ENCODE results near the gene MCMBP.

Gene MCMBP

DNA sequence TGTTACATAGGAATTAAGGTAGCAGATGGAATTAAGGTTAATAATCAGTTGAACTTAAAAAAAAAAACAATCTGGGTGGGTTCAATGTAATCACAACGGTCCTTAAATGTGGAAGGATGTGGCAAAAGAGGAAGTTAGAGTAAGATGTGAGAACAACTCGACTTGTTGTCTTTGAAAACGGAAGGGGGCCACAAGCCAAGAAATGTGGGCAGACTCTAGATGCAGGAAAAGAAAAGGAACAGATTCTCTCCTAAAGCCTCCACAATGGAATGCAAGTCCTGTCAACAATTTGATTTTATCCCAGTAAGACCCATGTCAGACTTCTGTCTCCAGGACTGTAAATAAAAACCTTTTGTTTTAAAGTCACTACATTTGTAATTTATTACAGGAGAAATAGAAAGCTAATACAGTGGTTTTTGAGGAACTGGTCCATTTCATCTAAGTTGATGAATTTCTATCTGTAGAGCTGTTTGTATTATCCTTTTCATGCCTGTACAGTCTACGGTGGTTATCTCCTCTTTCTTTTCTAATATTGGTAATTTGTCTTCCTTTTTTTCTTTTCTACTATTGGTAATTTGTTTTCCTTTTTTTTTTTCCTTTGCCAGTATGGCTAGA, 8.6 kb downstream of the MCMBP start:
- peaks cover 47% of the 10 kb centered on the region for H3K36me3 Mint-ChIP-seq (ENCODE audit: low read depth)
- H3K4me3 Mint-ChIP-seq = no peak overlapping the region
- intact Hi-C loops (cut with micrococcal nuclease) = loop anchor here (10.0 kb wide), 1 partner anchor 269 kb away; the partner anchor contains the start of gene TIAL1
- H3K27me3 Mint-ChIP-seq = no peaks in the 10 kb centered on the region
- peaks cover 50% of the 10 kb centered on the region for H3K4me1 Mint-ChIP-seq (ENCODE audit: low read depth)
- no peak overlapping the region for H3K27ac Mint-ChIP-seq
- peaks cover 15% of the 10 kb centered on the region for H3K9me3 Mint-ChIP-seq

DNA sequence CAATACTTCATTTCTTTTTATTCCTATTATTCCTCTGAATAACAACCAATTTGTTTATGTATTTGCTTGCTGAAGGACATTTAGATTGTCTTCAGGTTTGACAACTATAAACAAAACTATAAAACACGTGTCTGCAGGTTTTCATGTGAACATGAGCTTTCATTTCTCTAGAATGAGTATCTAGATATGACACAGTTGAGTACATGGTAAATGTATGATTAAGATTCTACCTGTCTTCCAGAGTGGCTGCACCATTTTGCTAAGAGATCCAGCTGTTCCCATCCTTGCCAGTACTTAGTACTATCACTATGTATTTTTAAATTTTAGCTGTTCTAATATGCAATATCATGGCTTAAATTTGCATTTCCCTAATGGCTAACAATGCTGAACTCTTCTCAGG, 10.1 kb downstream of the MCMBP start:
- Mint-ChIP-seq H3K27ac (no peak overlapping the region), H3K27me3 (no peaks in the 10 kb centered on the region), H3K9me3 (peaks cover 15% of the 10 kb centered on the region), H3K4me3 (no peak overlapping the region), H3K36me3 (ENCODE audit: low read depth) (peaks cover 52% of the 10 kb centered on the region), H3K4me1 (ENCODE audit: low read depth) (peaks cover 38% of the 10 kb centered on the region)
- intact Hi-C loops (cut with micrococcal nuclease) = loop anchor here (10.0 kb wide), 1 partner anchor 268 kb away; the partner anchor contains the start of gene TIAL1

GRCh38 chr10:119860866-119861607, 11.6 kb downstream of the MCMBP start:
- intact Hi-C loops (cut with micrococcal nuclease) = loop anchor here (10.0 kb wide), 1 partner anchor 266 kb away; the partner anchor contains the start of gene TIAL1
- no peak overlapping the region for H3K4me3 Mint-ChIP-seq
- no peak overlapping the region for H3K27ac Mint-ChIP-seq
- H3K9me3 Mint-ChIP-seq = peaks cover 15% of the 10 kb centered on the region
- H3K27me3 Mint-ChIP-seq = no peaks in the 10 kb centered on the region
- peaks cover 25% of the 10 kb centered on the region for H3K4me1 Mint-ChIP-seq (ENCODE audit: low read depth)
- H3K36me3 Mint-ChIP-seq (ENCODE audit: low read depth) = peaks cover 53% of the 10 kb centered on the region

DNA sequence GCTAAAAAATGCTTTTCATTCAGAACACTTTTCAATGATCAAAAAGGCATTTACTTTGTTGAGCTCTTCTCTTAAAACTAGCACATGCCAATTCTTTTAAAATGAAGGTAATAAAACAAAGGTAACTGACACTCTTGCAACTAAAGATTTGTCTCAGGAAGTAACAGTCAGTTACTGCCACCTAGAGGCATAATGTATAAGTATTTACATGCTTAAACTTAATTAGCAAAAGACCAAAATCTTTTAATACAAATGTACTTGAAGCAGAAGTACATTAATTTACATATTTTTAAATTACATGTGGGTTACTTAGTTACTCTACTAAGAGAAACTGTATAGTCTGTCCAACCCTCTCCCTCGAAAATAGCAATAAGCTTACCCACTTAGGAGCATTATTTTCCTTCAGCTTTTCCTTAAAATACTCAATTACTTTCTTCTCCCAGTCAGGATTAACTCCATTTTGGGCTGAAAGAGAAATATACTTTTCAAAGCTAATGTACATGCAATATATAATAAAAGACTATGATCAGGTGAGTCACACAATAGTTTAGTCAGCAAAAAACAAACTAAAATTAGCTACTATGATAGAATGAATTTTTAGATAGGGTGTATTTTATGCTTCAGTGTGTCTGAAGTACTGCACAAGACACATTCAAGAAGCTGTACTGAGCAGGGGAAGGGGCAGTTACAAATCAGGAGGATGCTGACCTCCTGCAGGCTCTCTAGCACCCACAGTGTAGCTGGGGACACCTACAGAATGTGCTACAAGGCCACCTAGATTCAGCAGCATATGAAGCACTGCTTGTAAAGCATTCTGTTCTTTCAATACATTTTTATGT, 13.0 kb downstream of the MCMBP start:
- H3K27me3 Mint-ChIP-seq = no peaks in the 10 kb centered on the region
- H3K4me1 Mint-ChIP-seq (ENCODE audit: low read depth) = peaks cover 21% of the 10 kb centered on the region
- intact Hi-C loops (cut with micrococcal nuclease) = loop anchor here (1.0 to 10.0 kb wide), 4 partner anchors 45 to 265 kb away; partner anchors contain the start of gene TIAL1
- H3K27ac Mint-ChIP-seq = no peak overlapping the region
- peaks cover 56% of the 10 kb centered on the region for H3K36me3 Mint-ChIP-seq (ENCODE audit: low read depth)
- peaks cover 12% of the 10 kb centered on the region for H3K9me3 Mint-ChIP-seq
- H3K4me3 Mint-ChIP-seq = no peak overlapping the region

- H3K4me3 Mint-ChIP-seq = no peak overlapping the region
- no peak overlapping the region for H3K27ac Mint-ChIP-seq
- peaks cover 13% of the 10 kb centered on the region for H3K4me1 Mint-ChIP-seq (ENCODE audit: low read depth)
- H3K9me3 Mint-ChIP-seq = no peaks in the 10 kb centered on the region
- intact Hi-C loops (cut with micrococcal nuclease) = loop anchor here (2.0 to 10.0 kb wide), 2 partner anchors 47 to 171 kb away; no protein-coding TSS in a partner anchor
- H3K36me3 Mint-ChIP-seq (ENCODE audit: low read depth) = peaks cover 60% of the 10 kb centered on the region
- no peaks in the 10 kb centered on the region for H3K27me3 Mint-ChIP-seq
Observed at GRCh38 chr10:119858063-119858462, 14.6 kb downstream of the MCMBP start.

DNA sequence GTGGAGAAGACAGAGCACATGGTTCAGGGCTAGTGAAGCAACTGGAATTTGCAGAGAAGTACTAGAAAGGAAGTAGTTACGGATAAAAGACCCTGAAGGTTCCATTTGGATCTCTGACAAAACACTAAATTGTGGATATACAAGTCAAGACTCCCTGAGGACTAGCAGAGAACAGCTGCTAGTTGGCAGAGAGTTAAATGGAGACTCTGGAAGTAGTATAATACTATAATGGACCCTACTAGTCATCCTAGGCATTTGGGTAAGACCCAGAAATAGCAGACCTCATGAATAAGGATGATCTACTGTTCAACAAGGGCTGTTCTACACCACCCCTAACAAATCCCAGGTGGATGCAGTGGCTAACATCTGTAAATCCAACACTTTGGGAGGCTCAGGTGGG, 19.1 kb downstream of the MCMBP start:
- no peaks in the 10 kb centered on the region for H3K4me1 Mint-ChIP-seq (ENCODE audit: low read depth)
- no peaks in the 10 kb centered on the region for H3K9me3 Mint-ChIP-seq
- no peak overlapping the region for H3K27ac Mint-ChIP-seq
- peaks cover 90% of the 10 kb centered on the region for H3K36me3 Mint-ChIP-seq (ENCODE audit: low read depth)
- H3K4me3 Mint-ChIP-seq = no peak overlapping the region
- H3K27me3 Mint-ChIP-seq = no peaks in the 10 kb centered on the region
- intact Hi-C loops (cut with micrococcal nuclease) = loop anchor here (10.0 kb wide), 1 partner anchor 51 kb away; no protein-coding TSS in a partner anchor

DNA sequence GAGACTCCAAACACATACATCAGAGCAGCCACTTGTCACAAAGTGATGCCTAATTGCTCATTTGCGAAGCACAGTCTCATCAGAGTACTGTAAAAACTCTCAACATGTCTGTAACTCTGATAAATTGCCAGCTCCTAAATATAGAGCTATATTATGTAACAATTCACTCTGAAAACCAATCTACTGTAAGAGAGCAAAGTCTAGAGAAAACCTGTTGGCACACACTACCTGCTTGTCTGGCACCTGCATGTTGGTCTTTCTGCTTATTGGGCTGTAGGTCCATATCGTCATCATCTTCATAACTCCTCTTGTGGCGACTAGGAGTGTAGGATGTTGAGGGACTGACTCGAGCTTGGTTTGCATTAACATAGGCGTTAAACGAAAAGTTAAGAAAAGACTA, 19.8 kb downstream of the MCMBP start:
- intact Hi-C loops (cut with micrococcal nuclease) = loop anchor here (10.0 kb wide), 1 partner anchor 52 kb away; no protein-coding TSS in a partner anchor

DNA sequence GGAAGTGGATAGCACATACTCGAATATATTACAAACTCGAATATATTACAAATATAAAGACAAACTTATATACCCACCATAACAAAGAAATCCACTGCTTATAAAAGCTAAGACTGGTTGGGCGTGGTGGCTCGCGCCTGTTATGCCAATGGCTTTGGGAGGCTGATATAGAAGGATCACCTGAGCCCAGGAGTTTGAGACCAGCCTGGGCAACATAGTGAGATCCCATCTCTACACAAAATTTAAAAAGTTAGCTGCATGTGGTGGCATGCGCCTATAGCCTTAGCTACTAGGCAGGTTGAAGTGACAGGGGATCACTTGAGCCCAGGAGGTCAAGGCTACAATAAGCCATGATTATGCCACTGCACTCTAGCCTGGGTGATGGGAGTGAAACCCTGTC, 20.4 kb downstream of the MCMBP start:
- Mint-ChIP-seq H3K36me3 (ENCODE audit: low read depth) (peaks cover 95% of the 10 kb centered on the region), H3K4me3 (no peak overlapping the region), H3K27me3 (no peaks in the 10 kb centered on the region), H3K4me1 (ENCODE audit: low read depth) (peaks cover under 1% of the 10 kb centered on the region), H3K27ac (no peak overlapping the region), H3K9me3 (peaks cover under 1% of the 10 kb centered on the region)
- intact Hi-C loops (cut with micrococcal nuclease) = loop anchor here (10.0 kb wide), 1 partner anchor 53 kb away; no protein-coding TSS in a partner anchor

More for the DNA sequence above, 19.8 kb downstream of the MCMBP start:
- Mint-ChIP-seq H3K27me3 (no peaks in the 10 kb centered on the region), H3K4me1 (ENCODE audit: low read depth) (no peaks in the 10 kb centered on the region), H3K9me3 (no peaks in the 10 kb centered on the region), H3K4me3 (no peak overlapping the region), H3K27ac (no peak overlapping the region), H3K36me3 (ENCODE audit: low read depth) (peaks cover 94% of the 10 kb centered on the region)

DNA sequence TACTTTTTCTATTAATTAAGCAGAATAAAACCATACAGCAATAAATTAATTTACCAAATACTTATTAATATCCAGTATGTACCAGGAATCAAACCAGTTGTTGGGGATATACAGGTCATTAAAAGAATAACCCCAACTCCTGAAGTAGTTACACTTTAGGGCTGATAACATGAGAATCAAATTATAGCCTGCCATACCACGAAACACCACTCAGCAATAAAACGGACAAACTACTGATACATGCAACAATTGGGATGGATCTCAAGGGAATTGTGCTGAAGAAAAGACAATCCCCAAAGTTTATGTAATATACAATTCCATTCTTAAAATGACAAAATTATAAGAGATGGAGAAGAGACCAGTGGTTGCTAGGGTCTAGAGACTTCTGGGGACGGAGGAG, 22.7 kb downstream of the MCMBP start:
- H3K27ac Mint-ChIP-seq = no peak overlapping the region
- peaks cover 11% of the 10 kb centered on the region for H3K4me1 Mint-ChIP-seq (ENCODE audit: low read depth)
- peaks cover 98% of the 10 kb centered on the region for H3K36me3 Mint-ChIP-seq (ENCODE audit: low read depth)
- intact Hi-C loops (cut with micrococcal nuclease) = loop anchor here (10.0 kb wide), 1 partner anchor 55 kb away; no protein-coding TSS in a partner anchor
- no peaks in the 10 kb centered on the region for H3K27me3 Mint-ChIP-seq
- H3K9me3 Mint-ChIP-seq = peaks cover 9% of the 10 kb centered on the region
- no peak overlapping the region for H3K4me3 Mint-ChIP-seq

DNA sequence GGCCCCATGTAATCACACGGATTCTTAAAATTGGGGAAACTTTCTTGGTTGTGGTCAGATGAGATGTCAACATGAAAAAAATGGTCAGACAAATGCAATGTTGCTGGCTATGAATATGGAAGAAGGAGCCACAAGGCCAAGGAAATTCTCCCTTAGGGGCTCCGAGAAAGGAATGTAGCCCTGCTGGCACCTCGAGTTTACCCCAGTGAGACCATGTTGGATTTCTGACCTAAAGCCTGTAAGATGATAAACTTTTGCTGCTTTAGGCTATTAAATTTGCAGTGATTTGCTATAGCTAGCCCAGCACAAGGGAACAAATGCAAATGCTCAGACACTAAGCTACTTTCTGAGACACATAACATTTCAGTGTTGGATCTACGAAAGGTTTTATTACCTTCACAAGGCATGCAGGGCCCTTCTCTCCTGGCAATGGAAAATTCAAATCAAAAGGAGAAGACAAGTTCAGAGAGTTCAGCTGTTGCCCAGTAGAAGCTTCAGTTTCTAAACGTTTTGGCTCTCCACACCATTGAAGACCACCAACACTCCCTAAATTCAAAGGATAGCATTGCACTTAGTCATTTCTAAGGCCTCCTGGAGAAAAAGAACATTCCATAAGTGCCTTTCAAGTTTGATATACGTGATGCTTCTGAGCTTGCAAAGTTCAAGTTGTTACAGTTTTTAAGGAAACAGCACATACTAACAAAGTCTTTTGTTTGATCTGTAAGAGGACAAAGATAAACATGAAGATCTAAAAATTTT, 23.4 kb downstream of the MCMBP start:
- Mint-ChIP-seq H3K9me3 (peaks cover 9% of the 10 kb centered on the region), H3K27me3 (no peaks in the 10 kb centered on the region), H3K27ac (no peak overlapping the region), H3K4me1 (ENCODE audit: low read depth) (peaks cover 11% of the 10 kb centered on the region), H3K4me3 (no peak overlapping the region), H3K36me3 (ENCODE audit: low read depth) (peaks cover 98% of the 10 kb centered on the region)
- intact Hi-C loops (cut with micrococcal nuclease) = no loop called here

GRCh38 chr10:119845656-119846055, 27.0 kb downstream of the MCMBP start:
- Mint-ChIP-seq H3K36me3 (ENCODE audit: low read depth) (peaks cover 98% of the 10 kb centered on the region), H3K4me3 (no peak overlapping the region), H3K27ac (no peak overlapping the region), H3K27me3 (no peaks in the 10 kb centered on the region), H3K9me3 (peaks cover 9% of the 10 kb centered on the region), H3K4me1 (ENCODE audit: low read depth) (peaks cover 11% of the 10 kb centered on the region)
- intact Hi-C loops (cut with micrococcal nuclease) = no loop called here

DNA sequence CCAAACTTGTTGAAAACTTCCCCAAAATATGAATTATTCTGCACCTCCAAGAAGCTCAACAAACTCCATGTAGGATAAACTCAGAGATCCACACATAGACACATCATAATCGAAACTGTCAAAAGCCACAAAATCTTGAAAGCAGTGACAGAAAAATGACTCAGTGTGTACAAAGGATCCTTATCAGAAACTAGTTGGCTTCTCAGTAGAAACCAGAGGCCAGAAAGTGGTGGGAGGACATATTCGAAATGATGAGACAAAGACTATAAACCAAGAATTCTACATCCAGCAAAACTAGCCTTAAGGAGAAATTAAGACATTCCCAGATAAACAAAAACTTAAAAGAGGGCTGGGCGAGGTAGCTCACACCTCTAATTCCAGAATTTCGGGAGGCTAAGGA, 38.5 kb downstream of the MCMBP start:
- H3K4me1 Mint-ChIP-seq (ENCODE audit: low read depth) = no peaks in the 10 kb centered on the region
- intact Hi-C loops (cut with micrococcal nuclease) = no loop called here

GRCh38 chr10:119832951-119833350, 39.7 kb downstream of the MCMBP start:
- H3K27ac Mint-ChIP-seq = no peak overlapping the region
- H3K36me3 Mint-ChIP-seq (ENCODE audit: low read depth) = peaks cover 99% of the 10 kb centered on the region
- intact Hi-C loops (cut with micrococcal nuclease) = no loop called here
- no peaks in the 10 kb centered on the region for H3K4me1 Mint-ChIP-seq (ENCODE audit: low read depth)
- no peaks in the 10 kb centered on the region for H3K27me3 Mint-ChIP-seq
- no peaks in the 10 kb centered on the region for H3K9me3 Mint-ChIP-seq
- no peak overlapping the region for H3K4me3 Mint-ChIP-seq

More for the DNA sequence above, 38.5 kb downstream of the MCMBP start:
- no peak overlapping the region for H3K27ac Mint-ChIP-seq
- H3K36me3 Mint-ChIP-seq (ENCODE audit: low read depth) = peaks cover 99% of the 10 kb centered on the region
- no peaks in the 10 kb centered on the region for H3K9me3 Mint-ChIP-seq
- H3K27me3 Mint-ChIP-seq = no peaks in the 10 kb centered on the region
- H3K4me3 Mint-ChIP-seq = no peak overlapping the region
